ENCODE data around the gene CD58. TPM values are rescaled to one million over a fixed set of nuclear protein-coding genes. Genes with fewer than 3 reads are reported as not detected.
A peak's percentile ranks its signal among the peaks of the same experiment; 100 is the strongest.

Gene CD58
- total RNA-seq, 1 donor from 2014 or later: 7.2 TPM

DNA sequence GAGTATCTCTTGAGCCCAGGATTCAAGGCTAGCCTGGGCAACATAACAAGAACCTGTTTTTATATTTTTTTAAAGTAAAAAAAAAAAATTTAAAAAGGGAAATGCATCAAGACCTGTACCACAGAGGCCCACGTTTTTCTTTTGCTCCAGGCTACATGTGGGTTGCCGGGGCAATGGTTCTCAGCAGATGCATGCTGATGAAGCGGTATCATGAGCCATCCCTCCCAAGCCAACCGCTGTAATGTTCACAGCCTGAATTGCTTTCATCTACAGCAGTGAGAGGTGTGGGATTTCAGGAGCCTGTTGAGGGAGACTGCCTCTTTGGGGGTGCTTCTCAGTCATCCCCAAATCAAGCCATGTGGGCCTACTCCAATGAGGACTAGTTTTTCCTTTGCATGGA is 60.5 kb downstream of the CD58 start:
- TF ChIP-seq, protein P1, sequence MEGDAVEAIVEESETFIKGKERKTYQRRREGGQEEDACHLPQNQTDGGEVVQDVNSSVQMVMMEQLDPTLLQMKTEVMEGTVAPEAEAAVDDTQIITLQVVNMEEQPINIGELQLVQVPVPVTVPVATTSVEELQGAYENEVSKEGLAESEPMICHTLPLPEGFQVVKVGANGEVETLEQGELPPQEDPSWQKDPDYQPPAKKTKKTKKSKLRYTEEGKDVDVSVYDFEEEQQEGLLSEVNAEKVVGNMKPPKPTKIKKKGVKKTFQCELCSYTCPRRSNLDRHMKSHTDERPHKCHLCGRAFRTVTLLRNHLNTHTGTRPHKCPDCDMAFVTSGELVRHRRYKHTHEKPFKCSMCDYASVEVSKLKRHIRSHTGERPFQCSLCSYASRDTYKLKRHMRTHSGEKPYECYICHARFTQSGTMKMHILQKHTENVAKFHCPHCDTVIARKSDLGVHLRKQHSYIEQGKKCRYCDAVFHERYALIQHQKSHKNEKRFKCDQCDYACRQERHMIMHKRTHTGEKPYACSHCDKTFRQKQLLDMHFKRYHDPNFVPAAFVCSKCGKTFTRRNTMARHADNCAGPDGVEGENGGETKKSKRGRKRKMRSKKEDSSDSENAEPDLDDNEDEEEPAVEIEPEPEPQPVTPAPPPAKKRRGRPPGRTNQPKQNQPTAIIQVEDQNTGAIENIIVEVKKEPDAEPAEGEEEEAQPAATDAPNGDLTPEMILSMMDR (conservative IDR thresholded peaks at IDR 0.05): no peak
- DNase-seq (ENCODE audit: extremely low spot score, unreplicated experiment): no peak
- peaks cover 15% of the 10 kb centered on the region for H3K4me1 Mint-ChIP-seq (ENCODE audit: unreplicated experiment)
- H3K4me3 Mint-ChIP-seq: no peak overlapping the region
- no peaks in the 10 kb centered on the region for H3K36me3 Mint-ChIP-seq
- no peaks in the 10 kb centered on the region for H3K27me3 Mint-ChIP-seq
- H3K27ac Mint-ChIP-seq: no peak overlapping the region
- peaks cover 10% of the 10 kb centered on the region for H3K9me3 Mint-ChIP-seq

GRCh38 chr1:116508984-116509980 is 61.5 kb downstream of the CD58 start:
- Mint-ChIP-seq H3K9me3 (peaks cover 10% of the 10 kb centered on the region), H3K27ac (peak overlapping the region; percentile 14), H3K27me3 (no peaks in the 10 kb centered on the region), H3K4me1 (ENCODE audit: unreplicated experiment) (peaks cover 9% of the 10 kb centered on the region), H3K36me3 (no peaks in the 10 kb centered on the region), H3K4me3 (no peak overlapping the region)
- no peak for DNase-seq (ENCODE audit: extremely low spot score, unreplicated experiment)
- TF ChIP-seq, protein P1 (conservative IDR thresholded peaks at IDR 0.05): no peak

GRCh38 chr1:116508085-116508983 is 62.5 kb downstream of the CD58 start:
- peaks cover 9% of the 10 kb centered on the region for H3K4me1 Mint-ChIP-seq (ENCODE audit: unreplicated experiment)
- TF ChIP-seq, protein P1 (conservative IDR thresholded peaks at IDR 0.05): no peak
- DNase-seq (ENCODE audit: extremely low spot score, unreplicated experiment): no peak
- H3K27ac Mint-ChIP-seq: no peak overlapping the region
- no peaks in the 10 kb centered on the region for H3K36me3 Mint-ChIP-seq
- peaks cover 10% of the 10 kb centered on the region for H3K9me3 Mint-ChIP-seq
- H3K4me3 Mint-ChIP-seq: no peak overlapping the region
- no peaks in the 10 kb centered on the region for H3K27me3 Mint-ChIP-seq

GRCh38 chr1:116507631-116508030 is 63.2 kb downstream of the CD58 start:
- DNase-seq (ENCODE audit: extremely low spot score, unreplicated experiment): no peak
- Mint-ChIP-seq H3K36me3 (no peaks in the 10 kb centered on the region), H3K27ac (no peak overlapping the region), H3K27me3 (no peaks in the 10 kb centered on the region), H3K4me3 (no peak overlapping the region), H3K9me3 (peaks cover 10% of the 10 kb centered on the region), H3K4me1 (ENCODE audit: unreplicated experiment) (peaks cover 5% of the 10 kb centered on the region)
- TF ChIP-seq, protein P1 (conservative IDR thresholded peaks at IDR 0.05): no peak

DNA sequence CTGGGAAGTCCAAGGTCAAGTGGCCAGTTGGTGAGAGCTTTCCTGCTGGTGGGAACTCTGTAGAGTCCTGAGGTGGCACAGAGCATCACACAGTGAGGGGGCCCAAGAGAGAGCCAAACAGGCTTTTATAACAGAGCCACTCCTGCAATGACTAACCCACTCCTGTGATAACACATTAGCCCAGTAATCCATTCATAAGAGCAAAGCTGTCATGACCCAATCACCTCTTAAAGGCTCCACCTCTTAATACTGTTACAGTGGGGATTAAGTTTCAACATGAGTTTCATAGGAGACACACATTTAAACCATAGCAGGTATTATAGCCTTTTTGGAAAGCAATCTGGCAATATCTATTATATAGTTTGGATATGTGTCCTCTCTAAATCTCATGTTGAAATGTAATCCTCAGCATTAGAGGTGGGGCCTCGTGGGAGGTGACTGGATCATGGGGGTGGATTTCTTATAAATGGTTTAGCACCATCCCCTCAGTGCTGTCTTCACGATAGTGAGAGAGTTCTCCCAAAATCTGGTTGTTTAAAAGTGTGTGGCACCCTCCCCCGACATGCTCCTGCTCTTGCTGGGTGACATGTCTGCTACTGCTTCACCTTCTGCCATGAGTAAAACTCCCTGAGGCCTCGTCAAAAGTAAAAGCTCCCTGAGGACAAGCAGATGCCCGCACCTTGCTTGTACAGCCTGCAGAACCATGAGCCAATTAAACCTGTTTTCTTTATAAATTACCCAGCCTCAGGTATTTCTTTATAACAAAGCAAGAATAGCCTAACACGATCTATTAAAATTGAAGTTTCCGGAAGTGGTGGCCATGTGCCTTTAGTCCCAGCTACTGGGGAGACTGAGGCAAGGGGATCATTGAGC is 64.5 kb downstream of the CD58 start:
- no peak for DNase-seq (ENCODE audit: extremely low spot score, unreplicated experiment)
- Mint-ChIP-seq H3K4me3 (no peak overlapping the region), H3K36me3 (no peaks in the 10 kb centered on the region), H3K4me1 (ENCODE audit: unreplicated experiment) (peaks cover 5% of the 10 kb centered on the region), H3K27ac (no peak overlapping the region), H3K27me3 (no peaks in the 10 kb centered on the region), H3K9me3 (peaks cover 4% of the 10 kb centered on the region)
- TF ChIP-seq, protein P1 (conservative IDR thresholded peaks at IDR 0.05): no peak
